LNCAP (cell line): ENCODE measurements around the gene TOMM40.

Experiments
- CTCF ChIP-seq: fragments of 450-650 bp; IDR thresholded peaks from 2 replicates; pipeline ENCODE4 v1.5.1; 2017; ENCODE audit warnings: mild to moderate bottlenecking

Gene TOMM40

GRCh38 chr19:44925114-44925891 is 34.2 kb downstream of the TOMM40 start:
- TF ChIP-seq CTCF, result no peak

- no peak for TF ChIP-seq CTCF
These were observed 36.7 kb downstream of the TOMM40 start for GRCh38 chr19:44927746-44928145.

- TF ChIP-seq CTCF, result no peak
These were observed 39.0 kb downstream of the TOMM40 start for GRCh38 chr19:44930088-44930487.

- no peak for TF ChIP-seq CTCF
These were observed 40.5 kb downstream of the TOMM40 start for GRCh38 chr19:44931541-44931940.

- TF ChIP-seq CTCF, result no peak
These were observed 48.6 kb downstream of the TOMM40 start for GRCh38 chr19:44939668-44940067.

GRCh38 chr19:44942067-44942571 is 51.1 kb downstream of the TOMM40 start, which contains the start of gene APOC4:
APOC4 (plus strand) TSS chr19:44942237; CDS start chr19:44942278, 41 bp downstream.
- TF ChIP-seq CTCF, result no peak

- TF ChIP-seq CTCF, result no peak
These were observed 52.8 kb downstream of the TOMM40 start for GRCh38 chr19:44943801-44944249.
